Nephron progenitor cell (in vitro differentiated cells): ENCODE results near the gene TMEM63C.

ENCODE experiments used
- DNase-seq: peaks from one replicate; pipeline ENCODE4 v3.0.0; 2021
- H3K27ac Mint-ChIP-seq: 2 replicates; pipeline ENCODE4 v1.8.0; 2021; ENCODE audit warnings: mild to moderate bottlenecking, moderate library complexity, mixed read lengths
- H3K27me3 Mint-ChIP-seq: 2 replicates; pipeline ENCODE4 v1.8.0; 2021; ENCODE audit warnings: mild to moderate bottlenecking, low read depth, mixed read lengths; ENCODE audit not compliant: poor library complexity
- H3K36me3 Mint-ChIP-seq: 2 replicates; pipeline ENCODE4 v1.8.0; 2021; ENCODE audit warnings: low read depth, mixed read lengths
- H3K4me1 Mint-ChIP-seq: 2 replicates; pipeline ENCODE4 v1.8.0; 2021; ENCODE audit warnings: mixed read lengths
- H3K4me3 Mint-ChIP-seq: 2 replicates; pipeline ENCODE4 v1.8.0; 2021; ENCODE audit warnings: mild to moderate bottlenecking, moderate library complexity, mixed read lengths
- H3K9me3 Mint-ChIP-seq: 2 replicates; pipeline ENCODE4 v1.8.0; 2021; ENCODE audit warnings: mild to moderate bottlenecking, moderate library complexity, mixed read lengths
- TF ChIP-seq, protein P1 (sequence below): fragments of 200-600 bp; sonication (generic); IDR thresholded peaks from 2 replicates; pipeline ENCODE4 v1.5.0; 2021; ENCODE audit warnings: antibody characterized with exemption

Gene TMEM63C

DNA sequence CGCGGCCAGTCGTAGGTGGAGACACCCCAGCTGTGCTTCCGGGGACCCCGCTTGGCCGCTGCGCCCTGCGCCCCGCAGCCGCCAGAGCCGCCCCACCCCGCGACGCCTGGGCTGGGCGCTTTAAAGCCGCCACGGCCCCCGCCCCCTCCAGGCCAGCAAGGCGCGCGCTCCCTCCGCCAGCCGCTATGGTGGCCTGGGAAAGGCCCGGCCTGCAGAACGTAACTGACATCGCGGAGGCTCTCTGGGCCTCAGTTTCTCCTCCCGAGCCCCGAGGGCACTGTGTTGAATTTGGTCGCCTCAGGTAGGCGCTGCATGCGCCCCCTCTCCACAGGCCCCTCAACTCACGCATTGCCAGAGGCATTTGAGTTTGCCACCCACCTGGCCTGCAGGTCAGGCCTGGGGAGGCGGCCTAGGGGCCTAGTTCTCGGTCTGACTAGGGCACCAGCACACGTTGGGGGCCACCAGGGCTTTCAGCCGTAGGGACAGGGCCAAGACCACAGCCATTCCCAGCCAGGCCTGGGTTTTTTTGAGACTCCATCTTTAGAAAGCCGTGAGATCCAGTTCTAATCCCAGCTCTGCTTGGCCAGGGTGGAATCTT lies 89.6 kb downstream of the TMEM63C start, which contains the start of gene NGB:
NGB (minus strand) TSS at position 94 of the 598 bp plus-strand sequence. CDS start 269 bp downstream, outside the sequence.
- Mint-ChIP-seq H3K27me3 (peaks cover 80% of the 10 kb centered on the region), H3K4me3 (peak within 1 kb of the TSS; percentile 66)
- peak; percentile 40 for DNase-seq

DNA sequence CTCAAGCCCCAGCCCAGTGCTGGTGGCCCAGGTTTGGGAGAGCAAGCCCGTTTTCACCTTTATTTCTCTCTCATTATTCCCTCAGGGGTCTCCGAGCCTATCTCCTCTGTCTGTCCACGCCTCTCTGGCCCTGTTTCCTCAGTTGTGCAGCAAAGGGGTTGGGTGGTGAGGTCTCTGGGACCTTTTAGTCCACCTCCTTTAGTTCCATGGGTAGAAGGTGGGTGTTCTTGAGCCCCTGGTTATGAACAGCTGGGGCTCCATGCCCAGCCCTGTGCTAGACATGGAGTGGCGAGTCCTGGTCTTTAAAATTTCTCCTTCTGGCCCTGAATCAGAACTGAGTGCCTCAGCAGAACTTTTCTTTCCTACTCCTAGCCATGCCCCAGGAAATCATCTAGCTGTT lies 90.7 kb downstream of the TMEM63C start:
- Mint-ChIP-seq H3K9me3 (peaks cover 21% of the 10 kb centered on the region), H3K27me3 (peaks cover 70% of the 10 kb centered on the region), H3K4me3 (peak overlapping the region; percentile 66), H3K4me1 (peaks cover 4% of the 10 kb centered on the region), H3K36me3 (peaks cover 14% of the 10 kb centered on the region), H3K27ac (no peak overlapping the region)
- TF ChIP-seq, protein P1, sequence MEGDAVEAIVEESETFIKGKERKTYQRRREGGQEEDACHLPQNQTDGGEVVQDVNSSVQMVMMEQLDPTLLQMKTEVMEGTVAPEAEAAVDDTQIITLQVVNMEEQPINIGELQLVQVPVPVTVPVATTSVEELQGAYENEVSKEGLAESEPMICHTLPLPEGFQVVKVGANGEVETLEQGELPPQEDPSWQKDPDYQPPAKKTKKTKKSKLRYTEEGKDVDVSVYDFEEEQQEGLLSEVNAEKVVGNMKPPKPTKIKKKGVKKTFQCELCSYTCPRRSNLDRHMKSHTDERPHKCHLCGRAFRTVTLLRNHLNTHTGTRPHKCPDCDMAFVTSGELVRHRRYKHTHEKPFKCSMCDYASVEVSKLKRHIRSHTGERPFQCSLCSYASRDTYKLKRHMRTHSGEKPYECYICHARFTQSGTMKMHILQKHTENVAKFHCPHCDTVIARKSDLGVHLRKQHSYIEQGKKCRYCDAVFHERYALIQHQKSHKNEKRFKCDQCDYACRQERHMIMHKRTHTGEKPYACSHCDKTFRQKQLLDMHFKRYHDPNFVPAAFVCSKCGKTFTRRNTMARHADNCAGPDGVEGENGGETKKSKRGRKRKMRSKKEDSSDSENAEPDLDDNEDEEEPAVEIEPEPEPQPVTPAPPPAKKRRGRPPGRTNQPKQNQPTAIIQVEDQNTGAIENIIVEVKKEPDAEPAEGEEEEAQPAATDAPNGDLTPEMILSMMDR = no peak
- no peak for DNase-seq

More for the DNA sequence above, 89.6 kb downstream of the TMEM63C start, which contains the start of gene NGB:
- Mint-ChIP-seq H3K4me1 (peaks cover 4% of the 10 kb centered on the region), H3K36me3 (peaks cover 14% of the 10 kb centered on the region), H3K27ac (no peak within 1 kb of the TSS), H3K9me3 (peaks cover 21% of the 10 kb centered on the region)
- TF ChIP-seq, protein P1 = no peak

DNA sequence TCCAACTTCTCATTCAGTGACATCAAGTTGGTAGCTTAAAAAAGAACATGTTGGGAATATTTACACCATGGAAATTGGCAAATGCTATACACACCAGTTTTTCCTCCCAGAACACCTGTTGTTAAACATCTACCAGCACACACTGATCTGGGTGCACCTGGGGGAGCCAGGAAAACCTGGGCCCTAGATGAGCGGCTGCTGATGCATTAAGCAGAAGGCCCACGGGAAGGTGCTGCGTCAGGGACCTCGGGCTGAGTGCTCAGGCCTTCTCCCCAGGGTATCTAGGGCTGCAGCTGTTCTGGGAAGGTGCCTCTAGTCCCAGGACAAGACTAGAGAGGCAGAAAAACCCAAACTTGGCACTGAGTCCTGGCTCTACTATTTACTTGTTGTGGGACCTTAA lies 92.2 kb downstream of the TMEM63C start:
- Mint-ChIP-seq H3K27ac (no peak overlapping the region), H3K36me3 (peaks cover 14% of the 10 kb centered on the region), H3K4me3 (no peak overlapping the region), H3K4me1 (peaks cover 4% of the 10 kb centered on the region), H3K9me3 (peaks cover 14% of the 10 kb centered on the region), H3K27me3 (peaks cover 55% of the 10 kb centered on the region)
- TF ChIP-seq, protein P1 = no peak
- no peak for DNase-seq

DNA sequence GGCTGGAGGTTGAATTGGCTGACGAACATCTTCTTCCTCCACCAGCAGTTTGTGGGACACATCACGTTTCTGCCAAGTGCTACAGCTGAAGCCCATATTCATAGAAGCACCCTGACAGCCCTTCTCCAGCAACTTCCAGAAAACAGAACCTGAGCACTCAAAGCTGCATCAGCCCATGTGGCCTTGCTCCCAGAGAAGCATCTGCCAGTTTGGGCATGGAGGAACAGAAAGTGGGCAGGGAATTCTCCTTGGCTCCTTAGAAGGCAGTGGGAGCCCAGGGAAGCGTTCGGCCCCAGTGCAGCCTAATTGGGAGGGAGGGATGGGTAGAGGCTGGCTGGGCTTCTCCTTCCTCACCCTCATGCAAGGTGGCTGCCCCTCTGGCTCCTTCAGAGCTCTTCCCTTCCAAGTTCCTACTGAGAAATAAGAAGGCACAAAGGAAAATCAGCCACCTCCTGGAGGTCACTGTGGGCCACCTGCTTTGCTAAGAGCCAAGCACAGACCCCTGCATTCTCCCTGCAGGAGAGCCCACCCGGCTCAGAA lies 93.5 kb downstream of the TMEM63C start:
- Mint-ChIP-seq H3K9me3 (peaks cover 14% of the 10 kb centered on the region), H3K36me3 (peaks cover 14% of the 10 kb centered on the region), H3K4me1 (peaks cover 1% of the 10 kb centered on the region), H3K27ac (no peak overlapping the region), H3K27me3 (peaks cover 42% of the 10 kb centered on the region), H3K4me3 (no peak overlapping the region)
- TF ChIP-seq, protein P1 = no peak
- no peak for DNase-seq

DNA sequence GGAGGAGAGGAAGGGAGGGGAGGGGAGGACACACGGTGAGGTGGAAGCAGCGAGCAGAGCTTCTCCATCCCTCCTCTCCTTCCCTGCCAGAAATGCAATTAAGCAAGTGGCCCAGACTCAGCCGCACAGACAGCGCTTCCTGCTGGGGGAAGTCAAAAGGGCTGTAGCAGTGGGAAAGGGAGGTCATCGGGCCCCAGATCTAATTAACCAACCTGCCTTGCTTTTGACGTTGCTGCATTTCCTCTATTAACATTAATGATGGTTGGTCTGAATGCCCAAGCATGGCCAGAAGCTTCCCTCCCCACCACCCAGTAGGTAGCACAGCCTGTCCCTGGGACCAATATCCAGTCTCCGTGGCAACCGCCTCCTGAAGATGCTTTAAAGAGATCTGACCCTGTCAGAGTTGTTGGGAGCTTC lies 94.0 kb downstream of the TMEM63C start:
- peaks cover 14% of the 10 kb centered on the region for H3K9me3 Mint-ChIP-seq
- no peak overlapping the region for H3K4me3 Mint-ChIP-seq
- TF ChIP-seq, protein P1 = no peak
- DNase-seq = no peak
- peaks cover 37% of the 10 kb centered on the region for H3K27me3 Mint-ChIP-seq
- peaks cover 6% of the 10 kb centered on the region for H3K4me1 Mint-ChIP-seq
- H3K27ac Mint-ChIP-seq = no peak overlapping the region
- peaks cover 14% of the 10 kb centered on the region for H3K36me3 Mint-ChIP-seq
